ENCODE data around the gene ITFG2. TPM values are rescaled to one million over a fixed set of nuclear protein-coding genes. Genes with fewer than 3 reads are reported as not detected.

ITFG2 gene
- total and polyA plus RNA-seq, 10 of the 15 experiments (the other 5 are each of a cell fraction or from before 2014, with no cell fraction given) = 21.2 to 39.5 (median 25.9) TPM

Other genes with a start within 250 kb of the ITFG2 start
- 40.1 and 43.2 TPM in 2 replicates for gene FKBP4, start 17.7 kb upstream of the ITFG2 start, total RNA-seq (2014; rRNA removed)
- gene FKBP4, start 17.7 kb upstream of the ITFG2 start, total RNA-seq (2014; rRNA removed; fragmentation: Illumina TruSeq; extraction: Trizol) = 44.1 and 45.0 TPM in 2 replicates
- gene FKBP4, start 17.7 kb upstream of the ITFG2 start, total RNA-seq (2021) = 77.0 and 77.7 TPM in 2 replicates
- gene FKBP4, start 17.7 kb upstream of the ITFG2 start, polyA plus RNA-seq (2011; rRNA removed) = 39.6 and 42.8 TPM in 2 replicates
- 51.5 and 55.8 TPM in 2 replicates for gene FKBP4, start 17.7 kb upstream of the ITFG2 start, polyA plus RNA-seq (2014; fragmentation: Illumina TruSeq; extraction: Trizol)
- 10 to 100 TPM in 1 of 2 experiments, 1 to 10 TPM in 1; 8.9 to 15.4 TPM for gene FKBP4, start 17.7 kb upstream of the ITFG2 start, polyA plus RNA-seq (2014; fragmentation: Nextera tagmentation; extraction: Ambion mirVana)
- gene FKBP4, start 17.7 kb upstream of the ITFG2 start, polyA plus RNA-seq (2014; rRNA removed) = 45.9 and 46.0 TPM in 2 replicates
- gene FKBP4, start 17.7 kb upstream of the ITFG2 start, polyA plus RNA-seq (2016; fragmentation: Nextera tagmentation; extraction: Ambion mirVana) = 10 to 100 TPM; 89.1 to 90.0 TPM
- not detected in 2 replicates for gene NRIP2, start 22.4 kb downstream of the ITFG2 start, total RNA-seq (2014; rRNA removed)
- not detected in 2 replicates for gene NRIP2, start 22.4 kb downstream of the ITFG2 start, total RNA-seq (2014; rRNA removed; fragmentation: Illumina TruSeq; extraction: Trizol)
- not detected in 2 replicates for gene NRIP2, start 22.4 kb downstream of the ITFG2 start, total RNA-seq (2021)
- not detected in 2 replicates for gene NRIP2, start 22.4 kb downstream of the ITFG2 start, polyA plus RNA-seq (2011; rRNA removed)
- gene NRIP2, start 22.4 kb downstream of the ITFG2 start, polyA plus RNA-seq (2014; fragmentation: Illumina TruSeq; extraction: Trizol) = not detected in 2 replicates
- under 1 TPM in 1 of 2 experiments, not detected in 1; 0.04 TPM for gene NRIP2, start 22.4 kb downstream of the ITFG2 start, polyA plus RNA-seq (2014; fragmentation: Nextera tagmentation; extraction: Ambion mirVana)
- not detected in 2 replicates for gene NRIP2, start 22.4 kb downstream of the ITFG2 start, polyA plus RNA-seq (2014; rRNA removed)
- under 1 TPM; 0.42 to 0.83 TPM for gene NRIP2, start 22.4 kb downstream of the ITFG2 start, polyA plus RNA-seq (2016; fragmentation: Nextera tagmentation; extraction: Ambion mirVana)
- gene TEX52, start 44.4 kb downstream of the ITFG2 start, total RNA-seq (2014; rRNA removed) = not detected in 2 replicates
- not detected in 2 replicates for gene TEX52, start 44.4 kb downstream of the ITFG2 start, total RNA-seq (2014; rRNA removed; fragmentation: Illumina TruSeq; extraction: Trizol)
- not detected in 2 replicates for gene TEX52, start 44.4 kb downstream of the ITFG2 start, total RNA-seq (2021)
- not detected in 2 replicates for gene TEX52, start 44.4 kb downstream of the ITFG2 start, polyA plus RNA-seq (2011; rRNA removed)
- not detected in 2 replicates for gene TEX52, start 44.4 kb downstream of the ITFG2 start, polyA plus RNA-seq (2014; fragmentation: Illumina TruSeq; extraction: Trizol)
- gene TEX52, start 44.4 kb downstream of the ITFG2 start, polyA plus RNA-seq (2014; fragmentation: Nextera tagmentation; extraction: Ambion mirVana) = not detected
- gene TEX52, start 44.4 kb downstream of the ITFG2 start, polyA plus RNA-seq (2014; rRNA removed) = not detected in 2 replicates
- gene TEX52, start 44.4 kb downstream of the ITFG2 start, polyA plus RNA-seq (2016; fragmentation: Nextera tagmentation; extraction: Ambion mirVana) = under 1 TPM in 1 of 2 experiments, not detected in 1; 0.23 TPM
- gene FOXM1, start 64.5 kb downstream of the ITFG2 start, total RNA-seq (2014; rRNA removed) = 30.3 and 33.7 TPM in 2 replicates
- 28.0 and 28.9 TPM in 2 replicates for gene FOXM1, start 64.5 kb downstream of the ITFG2 start, total RNA-seq (2014; rRNA removed; fragmentation: Illumina TruSeq; extraction: Trizol)
- gene FOXM1, start 64.5 kb downstream of the ITFG2 start, total RNA-seq (2021) = 58.6 and 60.0 TPM in 2 replicates
- gene FOXM1, start 64.5 kb downstream of the ITFG2 start, polyA plus RNA-seq (2011; rRNA removed) = 15.3 and 25.1 TPM in 2 replicates
- gene FOXM1, start 64.5 kb downstream of the ITFG2 start, polyA plus RNA-seq (2014; fragmentation: Illumina TruSeq; extraction: Trizol) = 50.4 and 63.2 TPM in 2 replicates
- 10 to 100 TPM; 15.1 to 15.5 TPM for gene FOXM1, start 64.5 kb downstream of the ITFG2 start, polyA plus RNA-seq (2014; fragmentation: Nextera tagmentation; extraction: Ambion mirVana)
- gene FOXM1, start 64.5 kb downstream of the ITFG2 start, polyA plus RNA-seq (2014; rRNA removed) = 39.8 and 45.5 TPM in 2 replicates
- gene FOXM1, start 64.5 kb downstream of the ITFG2 start, polyA plus RNA-seq (2016; fragmentation: Nextera tagmentation; extraction: Ambion mirVana) = 10 to 100 TPM; 34.8 to 37.0 TPM
- gene RHNO1, start 64.6 kb downstream of the ITFG2 start, total RNA-seq (2014; rRNA removed) = 52.6 and 54.2 TPM in 2 replicates
- gene RHNO1, start 64.6 kb downstream of the ITFG2 start, total RNA-seq (2014; rRNA removed; fragmentation: Illumina TruSeq; extraction: Trizol) = 42.4 and 46.4 TPM in 2 replicates
- 33.3 and 36.2 TPM in 2 replicates for gene RHNO1, start 64.6 kb downstream of the ITFG2 start, total RNA-seq (2021)
- 69.0 and 91.6 TPM in 2 replicates for gene RHNO1, start 64.6 kb downstream of the ITFG2 start, polyA plus RNA-seq (2011; rRNA removed)
- gene RHNO1, start 64.6 kb downstream of the ITFG2 start, polyA plus RNA-seq (2014; fragmentation: Illumina TruSeq; extraction: Trizol) = 60.7 and 67.8 TPM in 2 replicates
- gene RHNO1, start 64.6 kb downstream of the ITFG2 start, polyA plus RNA-seq (2014; fragmentation: Nextera tagmentation; extraction: Ambion mirVana) = 10 to 100 TPM; 27.9 to 29.1 TPM
- 30.4 and 41.0 TPM in 2 replicates for gene RHNO1, start 64.6 kb downstream of the ITFG2 start, polyA plus RNA-seq (2014; rRNA removed)
- gene RHNO1, start 64.6 kb downstream of the ITFG2 start, polyA plus RNA-seq (2016; fragmentation: Nextera tagmentation; extraction: Ambion mirVana) = 10 to 100 TPM; 52.3 to 57.9 TPM
- 6.7 and 7.9 TPM in 2 replicates for gene TULP3, start 78.2 kb downstream of the ITFG2 start, total RNA-seq (2014; rRNA removed)
- 7.0 TPM in 2 replicates for gene TULP3, start 78.2 kb downstream of the ITFG2 start, total RNA-seq (2014; rRNA removed; fragmentation: Illumina TruSeq; extraction: Trizol)
- gene TULP3, start 78.2 kb downstream of the ITFG2 start, total RNA-seq (2021) = 7.8 and 8.5 TPM in 2 replicates
- 6.0 and 8.4 TPM in 2 replicates for gene TULP3, start 78.2 kb downstream of the ITFG2 start, polyA plus RNA-seq (2011; rRNA removed)
- 9.8 and 10.4 TPM in 2 replicates for gene TULP3, start 78.2 kb downstream of the ITFG2 start, polyA plus RNA-seq (2014; fragmentation: Illumina TruSeq; extraction: Trizol)
- 1 to 10 TPM; 3.1 to 3.9 TPM for gene TULP3, start 78.2 kb downstream of the ITFG2 start, polyA plus RNA-seq (2014; fragmentation: Nextera tagmentation; extraction: Ambion mirVana)
- 8.4 and 9.3 TPM in 2 replicates for gene TULP3, start 78.2 kb downstream of the ITFG2 start, polyA plus RNA-seq (2014; rRNA removed)
- 1 to 10 TPM; 7.8 to 8.3 TPM for gene TULP3, start 78.2 kb downstream of the ITFG2 start, polyA plus RNA-seq (2016; fragmentation: Nextera tagmentation; extraction: Ambion mirVana)
- gene TEAD4, start 146.7 kb downstream of the ITFG2 start, total RNA-seq (2014; rRNA removed) = 0.68 TPM in 1 of 2 replicates, not detected in the other
- gene TEAD4, start 146.7 kb downstream of the ITFG2 start, total RNA-seq (2014; rRNA removed; fragmentation: Illumina TruSeq; extraction: Trizol) = not detected in 2 replicates
- 0.33 and 0.37 TPM in 2 replicates for gene TEAD4, start 146.7 kb downstream of the ITFG2 start, total RNA-seq (2021)
- 0.04 TPM in 1 of 2 replicates, not detected in the other for gene TEAD4, start 146.7 kb downstream of the ITFG2 start, polyA plus RNA-seq (2011; rRNA removed)
- gene TEAD4, start 146.7 kb downstream of the ITFG2 start, polyA plus RNA-seq (2014; fragmentation: Illumina TruSeq; extraction: Trizol) = 0.07 and 0.13 TPM in 2 replicates
- gene TEAD4, start 146.7 kb downstream of the ITFG2 start, polyA plus RNA-seq (2014; fragmentation: Nextera tagmentation; extraction: Ambion mirVana) = not detected
- 0.28 and 0.31 TPM in 2 replicates for gene TEAD4, start 146.7 kb downstream of the ITFG2 start, polyA plus RNA-seq (2014; rRNA removed)
- gene TEAD4, start 146.7 kb downstream of the ITFG2 start, polyA plus RNA-seq (2016; fragmentation: Nextera tagmentation; extraction: Ambion mirVana) = under 1 TPM in 1 of 2 experiments, not detected in 1; 0.32 TPM

Measured in GM12878 (cell line).